GM21423 (cell line): ENCODE measurements around the gene PUS1.

ENCODE experiments used
- ATAC-seq: cut with Tn5 transposase; IDR thresholded peaks from one replicate; pipeline ENCODE4 v1.9.1; 2021; ENCODE audit warnings: mild to moderate bottlenecking, moderate library complexity; ENCODE audit not compliant: unreplicated experiment

The PUS1 gene

GRCh38 chr12:131989021-131989420 is 59.9 kb downstream of the PUS1 start:
- ATAC-seq = no peak

GRCh38 chr12:131990066-131990979 is 61.2 kb downstream of the PUS1 start:
- ATAC-seq = no peak

GRCh38 chr12:131990980-131991305 is 61.9 kb downstream of the PUS1 start:
- ATAC-seq = no peak

GRCh38 chr12:131991816-131992430 is 62.8 kb downstream of the PUS1 start:
- ATAC-seq = no peak

- ATAC-seq = peak; percentile 79
These were observed 65.5 kb downstream of the PUS1 start for GRCh38 chr12:131994589-131994988.
